ENCODE data around the gene RCAN2. TPM values are rescaled to one million over a fixed set of nuclear protein-coding genes. Genes with fewer than 3 reads are reported as not detected.

Gene RCAN2
- total RNA-seq, 1 donor from 2014 or later = 17.0 TPM

- no peak for TF ChIP-seq CTCF (IDR thresholded peaks at IDR 0.05; ENCODE audit: unreplicated experiment)
- DNase-seq (ENCODE audit: low spot score) = no peak
- H3K36me3 Mint-ChIP-seq (ENCODE audit: low read depth, unreplicated experiment) = no peaks in the 10 kb centered on the region
- no peaks in the 10 kb centered on the region for H3K27me3 Mint-ChIP-seq (ENCODE audit: unreplicated experiment)
- no peak overlapping the region for H3K27ac Mint-ChIP-seq (ENCODE audit: unreplicated experiment)
- H3K4me1 Mint-ChIP-seq (ENCODE audit: unreplicated experiment) = no peaks in the 10 kb centered on the region
- no peaks in the 10 kb centered on the region for H3K9me3 Mint-ChIP-seq (ENCODE audit: unreplicated experiment)
- no peak overlapping the region for H3K4me3 Mint-ChIP-seq (ENCODE audit: unreplicated experiment)
Observed at GRCh38 chr6:46366190-46366900, 124.9 kb downstream of the RCAN2 start.

- no peak overlapping the region for H3K27ac Mint-ChIP-seq (ENCODE audit: unreplicated experiment)
- no peaks in the 10 kb centered on the region for H3K9me3 Mint-ChIP-seq (ENCODE audit: unreplicated experiment)
- H3K4me3 Mint-ChIP-seq (ENCODE audit: unreplicated experiment) = no peak overlapping the region
- TF ChIP-seq CTCF (IDR thresholded peaks at IDR 0.05; ENCODE audit: unreplicated experiment) = no peak
- no peaks in the 10 kb centered on the region for H3K27me3 Mint-ChIP-seq (ENCODE audit: unreplicated experiment)
- no peaks in the 10 kb centered on the region for H3K36me3 Mint-ChIP-seq (ENCODE audit: low read depth, unreplicated experiment)
- peaks cover 4% of the 10 kb centered on the region for H3K4me1 Mint-ChIP-seq (ENCODE audit: unreplicated experiment)
- DNase-seq (ENCODE audit: low spot score) = no peak
Observed at GRCh38 chr6:46357591-46357990, 133.7 kb downstream of the RCAN2 start.

- TF ChIP-seq CTCF (IDR thresholded peaks at IDR 0.05; ENCODE audit: unreplicated experiment) = no peak
- Mint-ChIP-seq H3K4me3 (ENCODE audit: unreplicated experiment) (no peak overlapping the region), H3K36me3 (ENCODE audit: low read depth, unreplicated experiment) (no peaks in the 10 kb centered on the region), H3K9me3 (ENCODE audit: unreplicated experiment) (no peaks in the 10 kb centered on the region), H3K27ac (ENCODE audit: unreplicated experiment) (no peak overlapping the region), H3K27me3 (ENCODE audit: unreplicated experiment) (no peaks in the 10 kb centered on the region), H3K4me1 (ENCODE audit: unreplicated experiment) (peaks cover 10% of the 10 kb centered on the region)
- DNase-seq (ENCODE audit: low spot score) = no peak
Observed at GRCh38 chr6:46356543-46356942, 134.7 kb downstream of the RCAN2 start.

GRCh38 chr6:46353528-46353927, 137.7 kb downstream of the RCAN2 start:
- Mint-ChIP-seq H3K9me3 (ENCODE audit: unreplicated experiment) (no peaks in the 10 kb centered on the region), H3K4me3 (ENCODE audit: unreplicated experiment) (no peak overlapping the region), H3K36me3 (ENCODE audit: low read depth, unreplicated experiment) (no peaks in the 10 kb centered on the region), H3K27me3 (ENCODE audit: unreplicated experiment) (peaks cover 4% of the 10 kb centered on the region), H3K4me1 (ENCODE audit: unreplicated experiment) (peaks cover 10% of the 10 kb centered on the region), H3K27ac (ENCODE audit: unreplicated experiment) (no peak overlapping the region)
- no peak for TF ChIP-seq CTCF (IDR thresholded peaks at IDR 0.05; ENCODE audit: unreplicated experiment)
- DNase-seq (ENCODE audit: low spot score) = no peak

- Mint-ChIP-seq H3K4me1 (ENCODE audit: unreplicated experiment) (peaks cover 10% of the 10 kb centered on the region), H3K27me3 (ENCODE audit: unreplicated experiment) (peaks cover 4% of the 10 kb centered on the region), H3K27ac (ENCODE audit: unreplicated experiment) (no peak overlapping the region), H3K9me3 (ENCODE audit: unreplicated experiment) (no peaks in the 10 kb centered on the region), H3K36me3 (ENCODE audit: low read depth, unreplicated experiment) (no peaks in the 10 kb centered on the region), H3K4me3 (ENCODE audit: unreplicated experiment) (no peak overlapping the region)
- DNase-seq (ENCODE audit: low spot score) = no peak
- no peak for TF ChIP-seq CTCF (IDR thresholded peaks at IDR 0.05; ENCODE audit: unreplicated experiment)
Observed at GRCh38 chr6:46352541-46353268, 138.5 kb downstream of the RCAN2 start.
